ENCODE measurements around the gene EXOC7.

GRCh38 chr17:76034428-76035350 is 68.9 kb downstream of the EXOC7 start:
- no peak for TF ChIP-seq EZH2 (IDR thresholded peaks at IDR 0.05; ENCODE audit: borderline replicate concordance, low read depth, low read length, poor library complexity, severe bottlenecking)
- TF ChIP-seq, protein P1, sequence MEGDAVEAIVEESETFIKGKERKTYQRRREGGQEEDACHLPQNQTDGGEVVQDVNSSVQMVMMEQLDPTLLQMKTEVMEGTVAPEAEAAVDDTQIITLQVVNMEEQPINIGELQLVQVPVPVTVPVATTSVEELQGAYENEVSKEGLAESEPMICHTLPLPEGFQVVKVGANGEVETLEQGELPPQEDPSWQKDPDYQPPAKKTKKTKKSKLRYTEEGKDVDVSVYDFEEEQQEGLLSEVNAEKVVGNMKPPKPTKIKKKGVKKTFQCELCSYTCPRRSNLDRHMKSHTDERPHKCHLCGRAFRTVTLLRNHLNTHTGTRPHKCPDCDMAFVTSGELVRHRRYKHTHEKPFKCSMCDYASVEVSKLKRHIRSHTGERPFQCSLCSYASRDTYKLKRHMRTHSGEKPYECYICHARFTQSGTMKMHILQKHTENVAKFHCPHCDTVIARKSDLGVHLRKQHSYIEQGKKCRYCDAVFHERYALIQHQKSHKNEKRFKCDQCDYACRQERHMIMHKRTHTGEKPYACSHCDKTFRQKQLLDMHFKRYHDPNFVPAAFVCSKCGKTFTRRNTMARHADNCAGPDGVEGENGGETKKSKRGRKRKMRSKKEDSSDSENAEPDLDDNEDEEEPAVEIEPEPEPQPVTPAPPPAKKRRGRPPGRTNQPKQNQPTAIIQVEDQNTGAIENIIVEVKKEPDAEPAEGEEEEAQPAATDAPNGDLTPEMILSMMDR (conservative IDR thresholded peaks at IDR 0.05; ENCODE audit: low read depth, low read length): no peak

All from A673 (cell line).